Adipocyte (in vitro differentiated cells): ENCODE data around the gene KCNMA1.

Experiments
- DNase-seq: peaks from one replicate; pipeline ENCODE4 v3.0.0-alpha.2; 2015; ENCODE audit warnings: low read depth
- H3K27me3 ChIP-seq: replicated peaks from 2 replicates; pipeline ENCODE4 v1.7.0; 2013; ENCODE audit warnings: mild to moderate bottlenecking, low read length, moderate library complexity; ENCODE audit not compliant: control insufficient read depth, insufficient read depth
- H3K36me3 ChIP-seq: 2 replicates; pipeline ENCODE4 v1.7.0; 2013; ENCODE audit warnings: low read length, mild to moderate bottlenecking, moderate library complexity; ENCODE audit not compliant: control insufficient read depth, insufficient read depth, severe bottlenecking
- H3K4me1 ChIP-seq: 2 replicates; pipeline ENCODE4 v1.7.0; 2013; ENCODE audit warnings: mild to moderate bottlenecking, low read length, moderate library complexity; ENCODE audit not compliant: control insufficient read depth, insufficient read depth
- H3K4me3 ChIP-seq: 2 replicates; pipeline ENCODE4 v1.7.0; 2013; ENCODE audit warnings: mild to moderate bottlenecking, low read length, moderate library complexity
- H3K9ac ChIP-seq: 2 replicates; pipeline ENCODE4 v1.7.0; 2013; ENCODE audit warnings: mild to moderate bottlenecking, low read length, moderate library complexity
- H3K9me3 ChIP-seq: 2 replicates; pipeline ENCODE4 v1.7.0; 2013; ENCODE audit warnings: mild to moderate bottlenecking, low read length, moderate library complexity; ENCODE audit not compliant: control insufficient read depth

Gene KCNMA1

DNA sequence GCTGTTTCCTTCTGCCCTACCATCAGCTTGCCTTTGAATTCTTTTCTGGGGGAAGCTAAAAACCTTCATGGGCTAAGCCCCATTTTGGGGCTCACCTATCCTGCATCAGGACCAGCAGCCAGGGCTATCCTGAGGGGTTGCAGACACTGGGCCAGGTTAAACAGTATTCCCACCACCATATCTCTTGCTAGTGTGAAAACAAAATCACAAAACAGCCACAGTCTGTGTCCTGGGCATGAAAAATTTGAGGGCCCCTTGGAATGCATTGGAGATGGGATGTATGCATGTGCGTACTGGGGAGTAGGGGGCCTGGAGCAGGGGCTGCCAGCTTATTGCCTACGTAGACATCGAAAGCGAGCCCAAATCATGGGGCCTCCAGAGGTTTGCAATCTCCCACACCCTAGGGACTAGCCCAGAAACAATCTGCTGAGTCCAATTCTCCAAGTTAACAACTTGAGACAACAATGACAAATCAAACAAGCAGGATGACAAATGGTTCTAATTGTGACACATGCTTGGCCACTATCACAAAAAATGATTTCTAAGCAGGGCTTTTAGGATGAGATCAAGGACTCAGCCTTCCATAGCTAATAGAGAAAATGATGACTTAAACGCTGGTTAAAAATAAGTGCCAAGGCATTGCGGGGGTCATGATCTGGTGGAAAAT is 557.1 kb downstream of the KCNMA1 start:
- Histone ChIP-seq H3K36me3 (no peaks in the 10 kb centered on the region), H3K4me3 (no peak overlapping the region), H3K9me3 (no peaks in the 10 kb centered on the region), H3K9ac (no peak overlapping the region), H3K4me1 (peaks cover 31% of the 10 kb centered on the region), H3K27me3 (no peaks in the 10 kb centered on the region)
- no peak for DNase-seq

DNA sequence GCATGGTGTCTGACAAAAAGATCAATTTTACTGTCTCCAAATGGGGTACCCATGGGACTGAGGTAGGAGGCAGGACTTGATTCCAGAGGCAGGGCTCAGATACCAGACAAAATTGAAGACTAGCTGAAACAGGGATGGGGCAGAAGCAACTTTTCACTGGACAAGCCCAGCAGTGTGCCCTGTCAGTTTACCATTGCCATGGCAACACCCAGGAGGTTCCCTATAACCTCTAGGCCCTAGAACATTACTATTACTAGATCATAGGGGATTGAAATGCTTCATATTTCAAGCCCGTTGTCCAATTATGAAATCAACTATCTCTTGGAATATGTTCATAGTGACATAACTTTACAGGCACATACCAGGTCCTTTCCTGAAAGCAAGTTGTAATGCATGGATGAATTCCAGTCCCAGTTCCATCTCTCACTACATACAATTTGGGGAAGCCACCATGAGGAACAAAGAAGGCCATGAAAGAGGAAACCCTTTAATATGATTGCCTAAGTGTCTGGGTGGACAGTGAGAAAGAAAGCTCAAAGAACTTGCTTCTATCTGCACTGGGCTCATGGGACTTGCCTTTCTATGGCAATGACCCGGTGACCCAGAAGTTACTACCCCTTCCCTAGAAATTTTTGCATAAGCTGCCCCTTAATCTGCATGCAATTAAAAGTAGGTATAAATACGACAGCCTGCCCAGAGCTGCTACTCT is 557.9 kb downstream of the KCNMA1 start:
- no peaks in the 10 kb centered on the region for H3K27me3 ChIP-seq
- H3K4me3 ChIP-seq, result no peak overlapping the region
- no peak overlapping the region for H3K9ac ChIP-seq
- no peak for DNase-seq
- no peaks in the 10 kb centered on the region for H3K36me3 ChIP-seq
- no peaks in the 10 kb centered on the region for H3K9me3 ChIP-seq
- H3K4me1 ChIP-seq, result peaks cover 32% of the 10 kb centered on the region

DNA sequence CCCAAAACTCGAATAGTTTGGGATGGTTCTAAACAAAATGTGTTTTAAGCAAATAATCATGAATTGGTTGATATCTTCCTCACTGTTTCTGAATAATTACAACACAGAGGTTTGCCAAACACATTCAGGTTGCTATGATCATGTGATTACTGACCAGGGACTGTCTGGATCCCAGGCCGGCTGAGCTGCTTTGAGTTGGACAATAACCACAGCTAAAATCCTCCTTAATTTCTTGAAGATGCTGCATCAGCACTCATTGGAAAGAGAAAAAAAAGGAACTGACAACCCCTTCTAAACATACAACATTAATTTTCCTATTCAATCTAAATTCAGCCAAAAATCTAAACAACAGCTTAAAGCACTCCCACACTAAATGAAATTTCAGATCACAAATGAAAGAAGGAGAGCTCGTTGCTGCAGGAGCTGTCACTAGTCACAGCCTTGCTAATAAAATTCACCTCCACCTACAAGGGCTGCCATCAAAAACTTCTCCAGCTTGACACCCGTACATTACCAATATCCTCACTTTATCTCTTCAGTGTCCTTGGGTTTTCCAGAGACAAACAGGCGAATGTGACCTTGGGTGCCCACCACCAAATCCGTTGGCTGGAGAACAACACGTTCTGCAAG is 560.2 kb downstream of the KCNMA1 start:
- DNase-seq, result no peak
- no peak overlapping the region for H3K9ac ChIP-seq
- no peaks in the 10 kb centered on the region for H3K27me3 ChIP-seq
- H3K9me3 ChIP-seq, result no peaks in the 10 kb centered on the region
- peaks cover 51% of the 10 kb centered on the region for H3K4me1 ChIP-seq
- H3K36me3 ChIP-seq, result no peaks in the 10 kb centered on the region
- no peak overlapping the region for H3K4me3 ChIP-seq

DNA sequence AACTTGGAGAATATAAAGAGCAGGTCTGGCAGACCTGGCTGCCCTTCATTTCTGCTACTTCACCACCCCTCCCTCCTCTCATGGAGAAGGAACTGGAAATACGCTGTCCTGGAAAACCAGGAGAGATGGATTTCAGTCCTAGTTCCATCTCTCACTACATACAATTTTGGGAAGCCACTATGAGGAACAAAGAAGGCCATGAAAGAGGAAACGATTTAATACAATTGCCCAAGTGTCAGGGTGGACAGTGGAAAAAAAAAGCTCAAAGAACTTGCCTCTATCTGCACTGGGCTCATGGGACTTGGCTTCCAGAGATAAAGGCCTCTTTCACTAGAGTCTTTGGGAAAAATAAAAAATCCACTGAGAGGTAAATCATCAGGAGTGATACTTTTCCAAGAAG is 561.7 kb downstream of the KCNMA1 start:
- Histone ChIP-seq H3K9me3 (no peaks in the 10 kb centered on the region), H3K4me3 (no peak overlapping the region), H3K9ac (no peak overlapping the region), H3K36me3 (no peaks in the 10 kb centered on the region), H3K4me1 (peaks cover 52% of the 10 kb centered on the region), H3K27me3 (no peaks in the 10 kb centered on the region)
- no peak for DNase-seq

- no peak for DNase-seq
- Histone ChIP-seq H3K9me3 (no peaks in the 10 kb centered on the region), H3K27me3 (no peaks in the 10 kb centered on the region), H3K4me1 (peaks cover 38% of the 10 kb centered on the region), H3K36me3 (no peaks in the 10 kb centered on the region), H3K9ac (no peak overlapping the region), H3K4me3 (no peak overlapping the region)
Observed at GRCh38 chr10:77074104-77074624, 563.4 kb downstream of the KCNMA1 start.

DNA sequence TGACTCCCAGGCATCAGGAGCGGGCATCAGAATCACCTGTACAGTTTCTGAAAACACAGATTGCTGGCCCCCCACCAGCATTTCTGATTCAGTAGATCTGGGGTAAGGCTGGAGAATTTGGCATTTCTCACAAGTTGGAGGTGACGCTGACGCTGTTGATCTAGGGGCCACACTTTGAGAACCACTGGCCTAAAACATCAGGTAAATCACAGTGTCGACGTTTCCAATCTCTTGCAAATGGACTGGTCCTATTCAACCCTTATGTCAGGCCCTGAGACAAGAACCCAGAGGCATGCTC is 564.0 kb downstream of the KCNMA1 start:
- Histone ChIP-seq H3K9me3 (no peaks in the 10 kb centered on the region), H3K36me3 (no peaks in the 10 kb centered on the region), H3K27me3 (no peaks in the 10 kb centered on the region), H3K9ac (no peak overlapping the region), H3K4me3 (no peak overlapping the region), H3K4me1 (peaks cover 43% of the 10 kb centered on the region)
- DNase-seq, result no peak

DNA sequence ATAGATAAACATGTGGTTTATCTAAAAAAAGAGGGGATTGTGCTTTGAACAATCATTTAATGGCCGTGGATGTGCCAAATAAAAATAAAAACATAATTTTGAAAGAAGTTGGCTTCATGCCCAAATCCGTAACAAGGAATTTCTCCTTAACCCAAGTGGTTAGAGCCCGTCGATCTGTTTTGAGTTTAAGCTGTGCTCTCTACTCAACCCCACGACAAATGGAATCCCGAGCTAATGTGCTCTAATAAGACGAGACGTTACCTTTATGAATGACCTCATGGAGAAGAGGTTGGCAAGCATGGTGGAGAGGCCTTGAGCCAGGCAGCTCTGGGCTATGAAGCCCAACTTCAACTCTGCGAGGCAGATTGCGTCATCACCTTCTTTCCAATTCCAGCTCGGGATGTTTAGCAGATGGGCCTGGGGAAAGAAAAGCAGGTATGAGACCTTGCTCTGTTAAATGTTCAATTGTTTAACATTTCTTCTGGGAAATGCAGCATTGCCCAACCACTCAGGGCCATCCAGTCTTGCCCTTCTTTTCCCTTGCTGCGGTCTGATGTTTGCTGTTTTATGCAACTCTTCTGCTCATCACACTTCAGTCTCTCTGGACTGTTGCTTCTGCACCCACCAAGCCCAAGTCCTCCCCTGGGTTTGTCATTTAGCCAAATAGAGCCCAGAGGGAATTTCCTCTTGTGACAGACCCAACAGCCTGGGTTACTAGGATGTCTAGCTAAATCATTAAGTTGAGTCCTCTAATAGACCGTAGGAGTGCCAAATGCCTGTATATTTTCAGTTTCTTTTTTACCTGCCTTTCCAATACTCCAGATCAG is 564.6 kb downstream of the KCNMA1 start:
- peak; percentile 12 for DNase-seq
- no peaks in the 10 kb centered on the region for H3K9me3 ChIP-seq

DNA sequence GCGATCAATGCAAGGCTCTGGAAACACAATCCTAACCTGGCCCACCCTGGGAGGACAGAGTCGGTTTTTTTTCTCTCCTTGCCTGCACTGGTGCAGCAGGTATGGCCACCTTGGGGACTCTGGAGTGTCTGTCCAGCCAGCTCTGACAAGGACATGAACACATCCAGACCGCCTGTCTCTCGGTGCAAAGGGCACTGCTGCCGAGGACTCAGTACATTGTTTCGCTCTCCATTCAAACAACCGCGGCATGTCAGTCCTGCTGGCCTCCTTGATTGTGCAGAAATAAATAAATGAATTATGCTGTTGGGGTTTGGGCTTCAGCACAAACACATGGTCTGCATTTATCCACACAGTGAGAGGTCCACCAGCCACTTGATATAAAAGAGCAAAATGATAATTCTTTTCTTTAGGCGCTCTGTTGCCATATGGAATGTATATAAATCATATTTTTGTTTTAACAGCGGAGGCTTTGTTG is 565.2 kb downstream of the KCNMA1 start:
- Histone ChIP-seq H3K4me3 (no peak overlapping the region), H3K9me3 (no peaks in the 10 kb centered on the region), H3K9ac (no peak overlapping the region), H3K27me3 (no peaks in the 10 kb centered on the region), H3K36me3 (no peaks in the 10 kb centered on the region), H3K4me1 (peaks cover 41% of the 10 kb centered on the region)
- DNase-seq, result no peak

More for the DNA sequence above, 564.6 kb downstream of the KCNMA1 start:
- H3K4me3 ChIP-seq, result no peak overlapping the region
- peaks cover 44% of the 10 kb centered on the region for H3K4me1 ChIP-seq
- H3K27me3 ChIP-seq, result no peaks in the 10 kb centered on the region
- no peak overlapping the region for H3K9ac ChIP-seq
- H3K36me3 ChIP-seq, result no peaks in the 10 kb centered on the region

DNA sequence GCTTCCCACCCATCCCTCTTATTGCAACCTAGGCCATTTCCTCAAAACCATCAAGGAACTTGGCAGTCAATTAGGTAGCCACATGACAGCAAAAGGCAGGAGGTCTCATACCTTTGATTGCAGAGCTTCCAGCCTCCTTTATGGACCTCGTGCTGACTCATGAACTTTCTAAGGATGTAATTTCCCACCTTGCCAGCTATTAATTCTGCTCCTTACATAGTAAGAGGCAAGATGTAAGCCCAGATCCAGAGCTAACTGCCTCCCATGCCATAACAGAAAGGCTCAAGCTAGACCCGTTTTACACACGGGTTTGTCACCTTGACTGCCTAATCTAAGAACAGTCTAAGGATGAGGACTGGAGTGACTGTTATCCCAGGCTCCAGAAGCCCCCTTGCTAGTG is 565.7 kb downstream of the KCNMA1 start:
- no peaks in the 10 kb centered on the region for H3K27me3 ChIP-seq
- no peaks in the 10 kb centered on the region for H3K9me3 ChIP-seq
- no peak overlapping the region for H3K4me3 ChIP-seq
- no peak for DNase-seq
- no peaks in the 10 kb centered on the region for H3K36me3 ChIP-seq
- no peak overlapping the region for H3K9ac ChIP-seq
- peaks cover 36% of the 10 kb centered on the region for H3K4me1 ChIP-seq

GRCh38 chr10:77071001-77071511 is 566.6 kb downstream of the KCNMA1 start:
- no peak overlapping the region for H3K4me3 ChIP-seq
- no peaks in the 10 kb centered on the region for H3K27me3 ChIP-seq
- peaks cover 35% of the 10 kb centered on the region for H3K4me1 ChIP-seq
- peak; percentile 27 for DNase-seq
- H3K9me3 ChIP-seq, result no peaks in the 10 kb centered on the region
- H3K36me3 ChIP-seq, result no peaks in the 10 kb centered on the region
- H3K9ac ChIP-seq, result no peak overlapping the region

DNA sequence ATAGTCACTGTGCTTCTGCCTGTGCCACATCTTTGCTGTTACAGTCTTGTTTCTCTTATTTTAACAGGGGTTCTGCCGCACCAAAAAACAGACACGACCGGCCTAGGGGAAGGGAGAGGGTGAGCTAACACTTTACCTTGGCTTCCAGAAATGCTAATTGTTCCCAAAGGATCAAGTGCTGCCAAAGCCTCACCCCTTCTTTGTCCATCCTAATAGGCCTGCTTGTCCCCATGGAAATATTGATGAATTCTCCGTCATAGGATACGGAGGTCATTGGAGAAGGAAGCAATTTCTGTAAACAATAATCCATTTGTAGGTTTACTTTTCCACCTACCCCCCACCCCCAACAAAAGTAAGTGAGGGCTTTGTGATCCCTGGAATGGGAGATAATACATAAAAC is 567.3 kb downstream of the KCNMA1 start:
- no peak overlapping the region for H3K4me3 ChIP-seq
- DNase-seq, result no peak
- peaks cover 35% of the 10 kb centered on the region for H3K4me1 ChIP-seq
- no peaks in the 10 kb centered on the region for H3K36me3 ChIP-seq
- H3K9me3 ChIP-seq, result no peaks in the 10 kb centered on the region
- H3K9ac ChIP-seq, result no peak overlapping the region
- H3K27me3 ChIP-seq, result no peaks in the 10 kb centered on the region
